Liver (tissue), 9 donors: ENCODE data around the gene GTPBP3. TPM values are rescaled to one million over a fixed set of nuclear protein-coding genes. Genes with fewer than 3 reads are reported as not detected.
A peak's percentile ranks its signal among the peaks of the same experiment; 100 is the strongest.

ENCODE experiments used
- DNase-seq: peaks from one replicate; pipeline ENCODE4 v3.0.0-alpha.2; 2017; ENCODE audit warnings: low spot score
- H3K27ac ChIP-seq, 2 donors: one replicate each; pipeline ENCODE4 v1.7.0; 2013; ENCODE audit warnings: inconsistent platforms in 2 of 2, low read length in 2 of 2, control low read depth in 1 of 2, low read depth in 1 of 2, mild to moderate bottlenecking in 1 of 2
- H3K27me3 ChIP-seq, 4 donors: one replicate each; pipeline versions ENCODE4 v1.6.1 to v1.7.0; 2013; ENCODE audit warnings: low read length in 3 of 4, inconsistent platforms in 1 of 4, mild to moderate bottlenecking in 1 of 4, moderate library complexity in 1 of 4; ENCODE audit not compliant: control insufficient read depth in 4 of 4, insufficient read depth in 4 of 4
- H3K36me3 ChIP-seq, 4 donors: one replicate each; pipeline versions ENCODE4 v1.6.1 to v1.7.0; 2013; ENCODE audit warnings: low read length in 3 of 4, mild to moderate bottlenecking in 3 of 4, low read depth in 1 of 4, moderate library complexity in 1 of 4; ENCODE audit not compliant: control insufficient read depth in 4 of 4, insufficient read depth in 3 of 4
- H3K4me1 ChIP-seq, 4 donors: one replicate each; pipeline versions ENCODE4 v1.6.1 to v1.7.0; 2013; ENCODE audit warnings: low read length in 3 of 4, mild to moderate bottlenecking in 3 of 4, moderate library complexity in 1 of 4; ENCODE audit not compliant: control insufficient read depth in 4 of 4, insufficient read depth in 4 of 4
- H3K4me3 ChIP-seq, 3 donors: one replicate each; pipeline versions ENCODE4 v1.6.1 to v1.7.0; 2013; ENCODE audit warnings: low read length in 3 of 3, control low read depth in 1 of 3, low read depth in 1 of 3, mild to moderate bottlenecking in 1 of 3
- H3K9ac ChIP-seq, 2 donors: one replicate each; pipeline ENCODE4 v1.7.0; 2013; ENCODE audit warnings: low read length in 2 of 2, mild to moderate bottlenecking in 2 of 2, moderate library complexity in 2 of 2, control low read depth in 1 of 2, low read depth in 1 of 2
- H3K9me3 ChIP-seq, 4 donors: one replicate each; pipeline versions ENCODE4 v1.6.1 to v1.7.0; 2013; ENCODE audit warnings: low read length in 3 of 4; ENCODE audit not compliant: control insufficient read depth in 4 of 4
- EGR1 ChIP-seq, 2 donors: IDR thresholded peaks; 2 replicates each; pipeline ENCODE4 v1.6.1; 2016 to 2018; ENCODE audit warnings: antibody characterized with exemption in 2 of 2, low read depth in 2 of 2
- FOXA1 ChIP-seq: IDR thresholded peaks from 2 replicates; pipeline ENCODE4 v1.6.1; 2016; ENCODE audit warnings: antibody characterized with exemption
- FOXA2 ChIP-seq: IDR thresholded peaks from 2 replicates; pipeline ENCODE4 v1.6.1; 2016; ENCODE audit warnings: antibody characterized with exemption
- HNF4A ChIP-seq, 2 donors: conservative IDR thresholded peaks; 2 replicates each; pipeline ENCODE4 v1.6.1; 2016; ENCODE audit warnings: antibody characterized with exemption in 2 of 2, mild to moderate bottlenecking in 2 of 2
- JUND ChIP-seq, 2 donors: IDR thresholded peaks; 2 replicates each; pipeline ENCODE4 v1.6.1; 2016; ENCODE audit warnings: antibody characterized with exemption in 2 of 2
- RAD21 ChIP-seq, 2 donors: IDR thresholded peaks; 2 replicates each; pipeline ENCODE4 v1.6.1; 2016; ENCODE audit warnings: antibody characterized with exemption in 2 of 2, mild to moderate bottlenecking in 2 of 2
- REST ChIP-seq: IDR thresholded peaks from 2 replicates; pipeline ENCODE4 v1.6.1; 2016; ENCODE audit warnings: antibody characterized with exemption, mild to moderate bottlenecking
- RXRA ChIP-seq, 2 donors: IDR thresholded peaks; 2 replicates each; pipeline ENCODE4 v1.6.1; 2017 to 2018; ENCODE audit warnings: antibody characterized with exemption in 2 of 2, mild to moderate bottlenecking in 1 of 2
- SP1 ChIP-seq: IDR thresholded peaks from 2 replicates; pipeline ENCODE4 v1.6.1; 2018; ENCODE audit warnings: antibody characterized with exemption, mild to moderate bottlenecking
- WGBS: extraction: QIAGEN DNeasy Blood & Tissue Kit; methylation state at CpG from one replicate; pipeline ENCODE4 v1.1.7; 2013; 5-methylcytosine and 5-hydroxymethylcytosine counted together
- polyA plus RNA-seq, 2 donors: library from polyadenylated mRNA; stranded (reverse) in 1 of 2; unstranded in 1 of 2; fragments of 200-250 nt in 1 of 2; fragments of >200 nt in 1 of 2; fragmentation: Nextera tagmentation in 1 of 2; extraction: Ambion mirVana in 1 of 2; gene quantifications; one replicate each; pipeline versions ENCODE4 v1.2.1 to v1.2.3, GENCODE V29; 2013 to 2015
- total RNA-seq, 2 donors: library from RNA; depleted of rRNA; stranded (reverse); fragments of >200 nt; gene quantifications; one replicate each; pipeline ENCODE4 v1.2.3, GENCODE V29; 2014
- TF ChIP-seq, protein P1 (sequence below): IDR thresholded peaks from 2 replicates; pipeline ENCODE4 v1.6.1; 2016; ENCODE audit warnings: antibody characterized with exemption
- TF ChIP-seq, protein P2 (sequence below): IDR thresholded peaks from 2 replicates; pipeline ENCODE4 v1.6.1; 2016; ENCODE audit warnings: antibody characterized with exemption
- TF ChIP-seq, protein P3 (sequence below): fragments of 150-350 bp; IDR thresholded peaks from 2 replicates; pipeline ENCODE4 v1.5.1; 2017; ENCODE audit warnings: improper control_type of control experiment, low read depth, low read length; ENCODE audit not compliant: missing input control
- donor health status: healthy.
- donor health status: healthy.
- donor health status: healthy.
- donor health status: healthy.
- donor health status: healthy.

GTPBP3 gene
- total and polyA plus RNA-seq, 4 donors: 4.9 to 15.5 (median 9.6) TPM

GRCh38 chr19:17338433-17339078 is 1.2 kb downstream of the GTPBP3 start:
- no peak for DNase-seq
- H3K36me3 ChIP-seq: no peaks in the 10 kb centered on the region
- H3K9ac ChIP-seq: no peak overlapping the region
- H3K4me3 ChIP-seq: peak overlapping the region in 1 of 3 donors; percentile 94
- WGBS: 96% methylated on average over 30 of the region's 30 CpGs
- H3K4me1 ChIP-seq: peaks cover 12 to 42% (median 29%) of the 10 kb centered on the region in 4 donors
- TF ChIP-seq RAD21 (IDR thresholded peaks at IDR 0.05) (no peak), REST (no peak), HNF4A (conservative IDR thresholded peaks at IDR 0.05) (no peak), FOXA2 (no peak), FOXA1 (no peak), JUND (IDR thresholded peaks at IDR 0.05) (no peak), SP1 (no peak), RXRA (IDR thresholded peaks at IDR 0.05) (no peak), EGR1 (IDR thresholded peaks at IDR 0.05; ENCODE audit: low read depth in 2 of 2) (no peak)
- TF ChIP-seq, protein P1, sequence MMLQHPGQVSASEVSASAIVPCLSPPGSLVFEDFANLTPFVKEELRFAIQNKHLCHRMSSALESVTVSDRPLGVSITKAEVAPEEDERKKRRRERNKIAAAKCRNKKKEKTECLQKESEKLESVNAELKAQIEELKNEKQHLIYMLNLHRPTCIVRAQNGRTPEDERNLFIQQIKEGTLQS: no peak
- TF ChIP-seq, protein P2, sequence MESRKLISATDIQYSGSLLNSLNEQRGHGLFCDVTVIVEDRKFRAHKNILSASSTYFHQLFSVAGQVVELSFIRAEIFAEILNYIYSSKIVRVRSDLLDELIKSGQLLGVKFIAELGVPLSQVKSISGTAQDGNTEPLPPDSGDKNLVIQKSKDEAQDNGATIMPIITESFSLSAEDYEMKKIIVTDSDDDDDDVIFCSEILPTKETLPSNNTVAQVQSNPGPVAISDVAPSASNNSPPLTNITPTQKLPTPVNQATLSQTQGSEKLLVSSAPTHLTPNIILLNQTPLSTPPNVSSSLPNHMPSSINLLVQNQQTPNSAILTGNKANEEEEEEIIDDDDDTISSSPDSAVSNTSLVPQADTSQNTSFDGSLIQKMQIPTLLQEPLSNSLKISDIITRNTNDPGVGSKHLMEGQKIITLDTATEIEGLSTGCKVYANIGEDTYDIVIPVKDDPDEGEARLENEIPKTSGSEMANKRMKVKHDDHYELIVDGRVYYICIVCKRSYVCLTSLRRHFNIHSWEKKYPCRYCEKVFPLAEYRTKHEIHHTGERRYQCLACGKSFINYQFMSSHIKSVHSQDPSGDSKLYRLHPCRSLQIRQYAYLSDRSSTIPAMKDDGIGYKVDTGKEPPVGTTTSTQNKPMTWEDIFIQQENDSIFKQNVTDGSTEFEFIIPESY: no peak
- no peaks in the 10 kb centered on the region for H3K27me3 ChIP-seq
- H3K9me3 ChIP-seq: no peaks in the 10 kb centered on the region
- H3K27ac ChIP-seq: no peak overlapping the region

DNA sequence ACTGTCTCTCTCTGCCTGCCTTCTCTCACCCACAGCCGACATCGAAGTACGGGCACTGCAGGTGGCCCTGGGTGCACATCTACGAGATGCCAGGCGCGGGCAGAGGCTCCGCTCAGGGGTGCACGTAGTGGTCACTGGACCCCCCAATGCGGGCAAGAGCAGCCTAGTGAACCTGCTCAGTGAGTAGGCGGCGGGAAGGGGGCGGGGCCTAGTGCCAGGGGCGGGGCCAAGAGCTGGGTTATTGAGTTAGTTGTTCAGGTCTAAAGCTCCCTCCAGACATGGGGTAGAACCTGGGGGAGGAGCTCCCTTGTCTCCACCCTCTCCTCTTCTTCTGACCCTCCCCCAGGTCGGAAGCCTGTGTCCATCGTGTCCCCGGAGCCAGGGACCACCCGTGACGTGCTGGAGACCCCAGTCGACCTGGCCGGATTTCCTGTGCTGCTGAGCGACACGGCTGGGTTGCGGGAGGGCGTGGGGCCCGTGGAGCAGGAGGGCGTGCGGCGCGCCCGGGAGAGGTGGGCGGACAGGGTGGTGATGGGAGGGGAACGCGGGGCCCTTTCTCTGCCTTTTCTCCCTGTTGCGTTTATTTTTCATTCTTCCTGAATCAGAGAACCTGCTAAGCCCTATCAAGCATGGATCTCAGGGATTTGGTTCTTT is 1.9 kb downstream of the GTPBP3 start:
- peaks cover 9 to 36% (median 23%) of the 10 kb centered on the region in 4 donors for H3K4me1 ChIP-seq
- DNase-seq: peak; percentile 61
- no peaks in the 10 kb centered on the region for H3K27me3 ChIP-seq
- no peaks in the 10 kb centered on the region for H3K9me3 ChIP-seq
- 94% methylated on average over 34 of the region's 34 CpGs for WGBS
- H3K27ac ChIP-seq: no peak overlapping the region
- no peak overlapping the region for H3K9ac ChIP-seq
- H3K4me3 ChIP-seq: no peak overlapping the region
- H3K36me3 ChIP-seq: peaks cover 0 to 3% (median 0%) of the 10 kb centered on the region in 4 donors
- no peak for TF ChIP-seq SP1
- TF ChIP-seq, protein P3, sequence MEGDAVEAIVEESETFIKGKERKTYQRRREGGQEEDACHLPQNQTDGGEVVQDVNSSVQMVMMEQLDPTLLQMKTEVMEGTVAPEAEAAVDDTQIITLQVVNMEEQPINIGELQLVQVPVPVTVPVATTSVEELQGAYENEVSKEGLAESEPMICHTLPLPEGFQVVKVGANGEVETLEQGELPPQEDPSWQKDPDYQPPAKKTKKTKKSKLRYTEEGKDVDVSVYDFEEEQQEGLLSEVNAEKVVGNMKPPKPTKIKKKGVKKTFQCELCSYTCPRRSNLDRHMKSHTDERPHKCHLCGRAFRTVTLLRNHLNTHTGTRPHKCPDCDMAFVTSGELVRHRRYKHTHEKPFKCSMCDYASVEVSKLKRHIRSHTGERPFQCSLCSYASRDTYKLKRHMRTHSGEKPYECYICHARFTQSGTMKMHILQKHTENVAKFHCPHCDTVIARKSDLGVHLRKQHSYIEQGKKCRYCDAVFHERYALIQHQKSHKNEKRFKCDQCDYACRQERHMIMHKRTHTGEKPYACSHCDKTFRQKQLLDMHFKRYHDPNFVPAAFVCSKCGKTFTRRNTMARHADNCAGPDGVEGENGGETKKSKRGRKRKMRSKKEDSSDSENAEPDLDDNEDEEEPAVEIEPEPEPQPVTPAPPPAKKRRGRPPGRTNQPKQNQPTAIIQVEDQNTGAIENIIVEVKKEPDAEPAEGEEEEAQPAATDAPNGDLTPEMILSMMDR: no peak
